ENCODE data around the gene USP6NL.

DNA sequence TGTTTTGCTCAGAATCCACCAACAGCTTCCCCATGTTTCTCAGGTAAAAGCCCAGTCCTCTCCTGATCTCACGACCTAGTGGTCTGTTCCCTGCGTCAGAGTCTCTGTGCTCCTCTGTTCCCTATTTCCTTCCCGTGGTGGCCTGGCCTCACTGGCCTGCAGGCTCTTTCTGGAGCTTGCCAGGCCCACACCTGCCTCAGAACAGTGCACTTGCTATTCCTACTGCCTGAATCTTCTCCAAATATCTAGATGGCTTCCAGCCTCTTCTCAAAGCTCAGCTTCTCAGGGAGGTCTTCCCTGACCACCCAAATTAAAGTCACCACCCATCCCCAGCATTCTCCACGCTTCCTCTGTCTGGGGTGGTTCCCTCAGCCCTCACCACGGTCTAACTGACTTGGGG, 165.3 kb downstream of the USP6NL start:
- TF ChIP-seq CTCF (IDR thresholded peaks at IDR 0.05) (no peak), POLR2A (IDR thresholded peaks at IDR 0.05) (no peak)

Data from testis (tissue), 2 donors.